SK-N-SH (cell line): Measurements from ENCODE around the gene AUTS2. TPM values are rescaled to one million over a fixed set of nuclear protein-coding genes. Genes with fewer than 3 reads are reported as not detected.

ENCODE experiments used
- CTCF ChIA-PET: fragments of 300-600, 350-600 bp; formaldehyde crosslinking; extraction: SDS; loops from one replicate; lab custom pipeline; 2021; lab: Yijun Ruan, JAX
- POLR2A ChIA-PET: fragments of 350-600 bp; sonication (Branson Sonifier 250); formaldehyde crosslinking; extraction: SDS; loops from one replicate; lab custom pipeline; 2020; ENCODE audit warnings: antibody characterized with exemption, inconsistent platforms; lab: Yijun Ruan, JAX
- DNase-seq: peaks from one replicate; pipeline ENCODE4 v3.0.0; 2012
- H2AFZ ChIP-seq: fragments of 200-600 bp; sonication (generic); 2 replicates; pipeline ENCODE4 v1.8.1; 2016; ENCODE audit warnings: antibody characterized with exemption, mild to moderate bottlenecking, low read depth
- H3F3A ChIP-seq: fragments of 200-600 bp; sonication (generic); replicated peaks from 2 replicates; pipeline ENCODE3; 2016; ENCODE audit warnings: antibody characterized with exemption, mild to moderate bottlenecking; ENCODE audit not compliant: insufficient read depth
- H3K27ac ChIP-seq, 2 experiments: fragments of 200-500 bp in 1 of 2; fragments of 200-600 bp in 1 of 2; sonication (Bioruptor generic) in 1 of 2; sonication (generic), shearing (Covaris generic) in 1 of 2; 2 replicates each; pipeline versions ENCODE4 v1.5.1 to v1.6.1; 2014 to 2016; ENCODE audit warnings: low read depth in 2 of 2, inconsistent platforms in 1 of 2, low read length in 1 of 2, mild to moderate bottlenecking in 1 of 2, mixed read lengths in 1 of 2
- H3K27me3 ChIP-seq: fragments of 200-600 bp; sonication (generic), shearing (Covaris generic); 2 replicates; pipeline ENCODE4 v1.6.1; 2016; ENCODE audit warnings: mixed run types; ENCODE audit not compliant: insufficient read depth
- H3K36me3 ChIP-seq, 2 experiments: fragments of 200-500 bp in 1 of 2; fragments of 200-600 bp in 1 of 2; sonication (Bioruptor generic) in 1 of 2; sonication (generic) in 1 of 2; replicated peaks in 1 of 2; 2 replicates each; pipeline versions ENCODE3 to v1.5.1; 2014 to 2016; ENCODE audit warnings: low read length in 1 of 2, mild to moderate bottlenecking in 1 of 2; ENCODE audit not compliant: insufficient read depth in 2 of 2, control insufficient read depth in 1 of 2
- H3K4me1 ChIP-seq, 2 experiments: fragments of 200-500 bp in 1 of 2; fragments of 200-600 bp in 1 of 2; sonication (Bioruptor generic) in 1 of 2; sonication (generic), shearing (Covaris generic) in 1 of 2; 2 replicates each; pipeline versions ENCODE4 v1.5.1 to v1.6.1; 2014 to 2016; ENCODE audit warnings: low read depth in 1 of 2, low read length in 1 of 2, mixed run types in 1 of 2; ENCODE audit not compliant: insufficient read depth in 2 of 2, control insufficient read depth in 1 of 2
- H3K4me2 ChIP-seq: fragments of 200-600 bp; sonication (generic), shearing (Covaris generic); 2 replicates; pipeline ENCODE4 v1.6.1; 2017; ENCODE audit warnings: mixed run types
- H3K4me3 ChIP-seq, 2 experiments: fragments of 200-500 bp in 1 of 2; fragments of 200-600 bp in 1 of 2; sonication (Bioruptor generic) in 1 of 2; sonication (generic), shearing (Covaris generic) in 1 of 2; 2 replicates each; pipeline versions ENCODE4 v1.5.1 to v1.8.1; 2014 to 2016; ENCODE audit warnings: low read depth in 2 of 2, inconsistent platforms in 1 of 2, low read length in 1 of 2, mild to moderate bottlenecking in 1 of 2, mixed read lengths in 1 of 2, moderate library complexity in 1 of 2
- H3K79me2 ChIP-seq: fragments of 200-600 bp; sonication (generic); 2 replicates; pipeline ENCODE4 v1.8.1; 2017; ENCODE audit warnings: mild to moderate bottlenecking; ENCODE audit not compliant: insufficient read depth
- H3K9ac ChIP-seq: fragments of 200-600 bp; sonication (generic); 2 replicates; pipeline ENCODE4 v1.6.1; 2017; ENCODE audit warnings: mixed run types
- H3K9me2 ChIP-seq: fragments of 200-600 bp; sonication (generic); 2 replicates; pipeline ENCODE4 v1.6.1; 2017; ENCODE audit warnings: mixed run types
- H3K9me3 ChIP-seq: fragments of 200-600 bp; sonication (generic); 2 replicates; pipeline ENCODE4 v1.6.1; 2017; ENCODE audit warnings: mixed run types, mild to moderate bottlenecking, moderate library complexity
- H4K20me1 ChIP-seq: fragments of 200-600 bp; sonication (generic); 2 replicates; pipeline ENCODE4 v1.6.1; 2017; ENCODE audit warnings: mild to moderate bottlenecking, mixed run types; ENCODE audit not compliant: insufficient read depth
- CHD2 ChIP-seq: fragments of 150-350 bp; IDR thresholded peaks from 2 replicates; pipeline ENCODE4 v1.6.1; 2018; ENCODE audit warnings: low read length; ENCODE audit not compliant: partially characterized antibody
- ELF1 ChIP-seq: IDR thresholded peaks from 2 replicates; pipeline ENCODE4 v1.4.0; 2012
- EP300 ChIP-seq, 2 experiments: IDR thresholded peaks; 2 replicates each; pipeline versions ENCODE4 v1.4.0 to v1.6.1; 2012; ENCODE audit warnings: borderline replicate concordance in 1 of 2, low read depth in 1 of 2, low read length in 1 of 2
- GABPA ChIP-seq: IDR thresholded peaks from 2 replicates; pipeline ENCODE4 v1.4.0; 2012; ENCODE audit warnings: low read depth, mild to moderate bottlenecking
- JUND ChIP-seq: IDR thresholded peaks from 2 replicates; pipeline ENCODE4 v1.4.0; 2012
- NFIC ChIP-seq: IDR thresholded peaks from 2 replicates; pipeline ENCODE4 v1.4.0; 2012; ENCODE audit warnings: borderline replicate concordance
- NRF1 ChIP-seq: IDR thresholded peaks from 2 replicates; pipeline ENCODE4 v1.6.1; 2012; ENCODE audit warnings: low read depth, mild to moderate bottlenecking, low read length
- RAD21 ChIP-seq: IDR thresholded peaks from 2 replicates; pipeline ENCODE4 v1.6.1; 2012; ENCODE audit warnings: mild to moderate bottlenecking, low read length
- RFX5 ChIP-seq: IDR thresholded peaks from 2 replicates; pipeline ENCODE4 v1.6.1; 2012; ENCODE audit warnings: mild to moderate bottlenecking, improper control_type of control experiment, low read length
- RXRA ChIP-seq: IDR thresholded peaks from 2 replicates; pipeline ENCODE4 v1.4.0; 2012; ENCODE audit warnings: low read depth, mild to moderate bottlenecking, borderline replicate concordance
- SIN3A ChIP-seq: IDR thresholded peaks from 2 replicates; pipeline ENCODE4 v1.6.1; 2012; ENCODE audit warnings: low read depth, mild to moderate bottlenecking, low read length, moderate library complexity, borderline replicate concordance
- SMC3 ChIP-seq: IDR thresholded peaks from 2 replicates; pipeline ENCODE4 v1.6.1; 2012; ENCODE audit warnings: low read depth, low read length, improper control_type of control experiment
- TAF1 ChIP-seq: IDR thresholded peaks from 2 replicates; pipeline ENCODE4 v1.6.1; 2012; ENCODE audit warnings: low read depth, mild to moderate bottlenecking, low read length, moderate library complexity, borderline replicate concordance
- TCF12 ChIP-seq: IDR thresholded peaks from 2 replicates; pipeline ENCODE4 v1.4.0; 2012
- YY1 ChIP-seq: IDR thresholded peaks from 2 replicates; pipeline ENCODE4 v1.4.0; 2012; ENCODE audit warnings: low read depth, mild to moderate bottlenecking
- WGBS: methylation state at CpG from one replicate; pipeline ENCODE4 v1.1.6; 2017; ENCODE audit warnings: low lambda C conversion rate; 5-methylcytosine and 5-hydroxymethylcytosine counted together
- polyA plus RNA-seq, 3 experiments: library from polyadenylated mRNA; depleted of rRNA; stranded (reverse); fragments of >200 nt; gene quantifications; 2 replicates each; pipeline ENCODE4 v1.2.3, GENCODE V29; 2012
- TF ChIP-seq, protein P1 (sequence below): fragments of 150-350 bp; IDR thresholded peaks from 2 replicates; pipeline ENCODE4 v1.6.1; 2016; ENCODE audit warnings: mild to moderate bottlenecking, low read depth, low read length
- TF ChIP-seq, protein P2 (sequence below): IDR thresholded peaks from 2 replicates; pipeline ENCODE4 v1.4.0; 2012; ENCODE audit warnings: low read depth
- TF ChIP-seq, protein P3 (sequence below): IDR thresholded peaks from 2 replicates; pipeline ENCODE4; 2012
- TF ChIP-seq, protein P4 (sequence below): fragments of 200-600 bp; sonication (generic); IDR thresholded peaks from 2 replicates; pipeline ENCODE4 v1.6.1; 2017; ENCODE audit warnings: antibody characterized with exemption, mild to moderate bottlenecking, moderate library complexity

The AUTS2 gene
- polyA plus RNA-seq, 1 of the 3 experiments (the other 2 are of a cell fraction): 15.6 TPM

DNA sequence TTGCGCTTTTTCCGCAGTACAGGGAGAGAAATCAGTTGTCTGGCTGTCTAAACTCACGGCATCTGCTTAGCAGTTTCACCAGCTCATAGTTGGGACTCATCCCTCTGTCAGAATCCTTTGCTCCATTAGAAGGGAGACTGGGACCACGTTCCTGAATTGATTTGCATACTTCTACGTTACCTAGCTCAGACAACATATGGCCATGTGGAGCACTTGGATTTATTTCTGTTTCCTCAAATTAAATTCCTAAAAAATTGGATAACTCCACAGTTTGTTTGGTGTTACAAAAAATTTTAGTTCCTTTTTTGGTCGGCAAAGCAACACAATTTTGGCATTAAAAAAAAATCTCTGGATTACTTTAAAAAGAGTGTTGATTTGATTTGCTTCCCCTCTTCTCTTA is 614.0 kb downstream of the AUTS2 start:
- no peaks in the 10 kb centered on the region for H3K27me3 ChIP-seq
- no peaks in the 10 kb centered on the region for H3K9me3 ChIP-seq
- peaks cover 19 to 28% of the 10 kb centered on the region in 2 experiments for H3K4me1 ChIP-seq
- H3K36me3 ChIP-seq: no peaks in the 10 kb centered on the region
- H4K20me1 ChIP-seq: no peaks in the 10 kb centered on the region
- no peak overlapping the region for H3K4me2 ChIP-seq
- no peak overlapping the region for H3K4me3 ChIP-seq
- no peak for DNase-seq
- WGBS: 83% methylated on average over 6 of the region's 6 CpGs
- no peaks in the 10 kb centered on the region for H3K9me2 ChIP-seq
- TF ChIP-seq NRF1 (no peak), JUND (no peak), GABPA (no peak), NFIC (no peak), TAF1 (no peak), YY1 (no peak), RAD21 (no peak), ELF1 (no peak), SIN3A (no peak), EP300 (IDR thresholded peaks at IDR 0.05; ENCODE audit: borderline replicate concordance in 1 of 2, low read depth in 1 of 2, low read length in 1 of 2) (no peak), RXRA (no peak), RFX5 (no peak), CHD2 (no peak), TCF12 (no peak), SMC3 (no peak)
- TF ChIP-seq, protein P1, sequence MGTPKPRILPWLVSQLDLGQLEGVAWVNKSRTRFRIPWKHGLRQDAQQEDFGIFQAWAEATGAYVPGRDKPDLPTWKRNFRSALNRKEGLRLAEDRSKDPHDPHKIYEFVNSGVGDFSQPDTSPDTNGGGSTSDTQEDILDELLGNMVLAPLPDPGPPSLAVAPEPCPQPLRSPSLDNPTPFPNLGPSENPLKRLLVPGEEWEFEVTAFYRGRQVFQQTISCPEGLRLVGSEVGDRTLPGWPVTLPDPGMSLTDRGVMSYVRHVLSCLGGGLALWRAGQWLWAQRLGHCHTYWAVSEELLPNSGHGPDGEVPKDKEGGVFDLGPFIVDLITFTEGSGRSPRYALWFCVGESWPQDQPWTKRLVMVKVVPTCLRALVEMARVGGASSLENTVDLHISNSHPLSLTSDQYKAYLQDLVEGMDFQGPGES: no peak
- TF ChIP-seq, protein P2, sequence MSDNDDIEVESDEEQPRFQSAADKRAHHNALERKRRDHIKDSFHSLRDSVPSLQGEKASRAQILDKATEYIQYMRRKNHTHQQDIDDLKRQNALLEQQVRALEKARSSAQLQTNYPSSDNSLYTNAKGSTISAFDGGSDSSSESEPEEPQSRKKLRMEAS: no peak
- TF ChIP-seq, protein P3, sequence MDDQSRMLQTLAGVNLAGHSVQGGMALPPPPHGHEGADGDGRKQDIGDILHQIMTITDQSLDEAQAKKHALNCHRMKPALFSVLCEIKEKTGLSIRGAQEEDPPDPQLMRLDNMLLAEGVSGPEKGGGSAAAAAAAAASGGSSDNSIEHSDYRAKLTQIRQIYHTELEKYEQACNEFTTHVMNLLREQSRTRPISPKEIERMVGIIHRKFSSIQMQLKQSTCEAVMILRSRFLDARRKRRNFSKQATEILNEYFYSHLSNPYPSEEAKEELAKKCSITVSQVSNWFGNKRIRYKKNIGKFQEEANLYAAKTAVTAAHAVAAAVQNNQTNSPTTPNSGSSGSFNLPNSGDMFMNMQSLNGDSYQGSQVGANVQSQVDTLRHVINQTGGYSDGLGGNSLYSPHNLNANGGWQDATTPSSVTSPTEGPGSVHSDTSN: no peak
- TF ChIP-seq, protein P4, sequence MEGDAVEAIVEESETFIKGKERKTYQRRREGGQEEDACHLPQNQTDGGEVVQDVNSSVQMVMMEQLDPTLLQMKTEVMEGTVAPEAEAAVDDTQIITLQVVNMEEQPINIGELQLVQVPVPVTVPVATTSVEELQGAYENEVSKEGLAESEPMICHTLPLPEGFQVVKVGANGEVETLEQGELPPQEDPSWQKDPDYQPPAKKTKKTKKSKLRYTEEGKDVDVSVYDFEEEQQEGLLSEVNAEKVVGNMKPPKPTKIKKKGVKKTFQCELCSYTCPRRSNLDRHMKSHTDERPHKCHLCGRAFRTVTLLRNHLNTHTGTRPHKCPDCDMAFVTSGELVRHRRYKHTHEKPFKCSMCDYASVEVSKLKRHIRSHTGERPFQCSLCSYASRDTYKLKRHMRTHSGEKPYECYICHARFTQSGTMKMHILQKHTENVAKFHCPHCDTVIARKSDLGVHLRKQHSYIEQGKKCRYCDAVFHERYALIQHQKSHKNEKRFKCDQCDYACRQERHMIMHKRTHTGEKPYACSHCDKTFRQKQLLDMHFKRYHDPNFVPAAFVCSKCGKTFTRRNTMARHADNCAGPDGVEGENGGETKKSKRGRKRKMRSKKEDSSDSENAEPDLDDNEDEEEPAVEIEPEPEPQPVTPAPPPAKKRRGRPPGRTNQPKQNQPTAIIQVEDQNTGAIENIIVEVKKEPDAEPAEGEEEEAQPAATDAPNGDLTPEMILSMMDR: no peak
- no peak overlapping the region for H3K27ac ChIP-seq
- CTCF ChIA-PET: no interaction called here
- H3F3A ChIP-seq: peaks cover 19% of the 10 kb centered on the region
- no peak overlapping the region for H2AFZ ChIP-seq
- POLR2A ChIA-PET: no interaction called here
- no peaks in the 10 kb centered on the region for H3K79me2 ChIP-seq
- H3K9ac ChIP-seq: no peak overlapping the region
